ENCODE measurements around the gene GPRC5C. TPM values are rescaled to one million over a fixed set of nuclear protein-coding genes. Genes with fewer than 3 reads are reported as not detected.

Gene GPRC5C
- total and polyA plus RNA-seq, 4 donors: 34.2 to 195 (median 119) TPM

DNA sequence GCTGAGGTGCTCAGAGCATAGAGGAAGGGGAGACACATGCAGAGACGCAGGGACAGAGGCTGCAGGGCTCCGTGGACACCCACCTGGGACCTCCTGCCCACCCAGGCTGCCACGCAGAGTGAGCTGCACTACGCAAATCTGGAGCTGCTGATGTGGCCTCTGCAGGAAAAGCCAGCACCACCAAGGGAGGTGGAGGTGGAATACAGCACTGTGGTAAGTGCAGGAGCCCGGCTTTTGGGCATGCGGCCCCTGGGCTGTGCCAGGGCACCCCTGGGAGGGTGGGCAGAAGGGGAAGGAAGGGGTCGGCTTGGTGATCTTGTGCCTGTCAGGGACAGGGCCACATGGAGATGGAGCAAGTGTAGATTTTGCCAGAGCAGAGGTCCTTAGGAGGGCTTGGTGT is 49.7 kb downstream of the GPRC5C start:
- H3K4me1 ChIP-seq (ENCODE audit: control insufficient read depth in 4 of 4, insufficient read depth in 4 of 4, low read length in 3 of 4): no peaks in the 10 kb centered on the region
- no peak overlapping the region for H3K9ac ChIP-seq (ENCODE audit: low read depth in 1 of 2, low read length in 2 of 2)
- H3K36me3 ChIP-seq (ENCODE audit: control insufficient read depth in 4 of 4, insufficient read depth in 3 of 4, low read depth in 1 of 4, low read length in 3 of 4): no peaks in the 10 kb centered on the region
- H3K27me3 ChIP-seq (ENCODE audit: control insufficient read depth in 4 of 4, insufficient read depth in 4 of 4, low read length in 3 of 4): no peaks in the 10 kb centered on the region
- H3K9me3 ChIP-seq (ENCODE audit: control insufficient read depth in 4 of 4, low read length in 3 of 4): no peaks in the 10 kb centered on the region
- no peak for DNase-seq (ENCODE audit: low spot score)
- H3K27ac ChIP-seq (ENCODE audit: low read depth in 1 of 2, low read length in 2 of 2): no peak overlapping the region
- no peak overlapping the region for H3K4me3 ChIP-seq (ENCODE audit: low read depth in 1 of 3, low read length in 3 of 3)
- TF ChIP-seq FOXA2 (IDR thresholded peaks at IDR 0.05): no peak
- TF ChIP-seq, protein P1, sequence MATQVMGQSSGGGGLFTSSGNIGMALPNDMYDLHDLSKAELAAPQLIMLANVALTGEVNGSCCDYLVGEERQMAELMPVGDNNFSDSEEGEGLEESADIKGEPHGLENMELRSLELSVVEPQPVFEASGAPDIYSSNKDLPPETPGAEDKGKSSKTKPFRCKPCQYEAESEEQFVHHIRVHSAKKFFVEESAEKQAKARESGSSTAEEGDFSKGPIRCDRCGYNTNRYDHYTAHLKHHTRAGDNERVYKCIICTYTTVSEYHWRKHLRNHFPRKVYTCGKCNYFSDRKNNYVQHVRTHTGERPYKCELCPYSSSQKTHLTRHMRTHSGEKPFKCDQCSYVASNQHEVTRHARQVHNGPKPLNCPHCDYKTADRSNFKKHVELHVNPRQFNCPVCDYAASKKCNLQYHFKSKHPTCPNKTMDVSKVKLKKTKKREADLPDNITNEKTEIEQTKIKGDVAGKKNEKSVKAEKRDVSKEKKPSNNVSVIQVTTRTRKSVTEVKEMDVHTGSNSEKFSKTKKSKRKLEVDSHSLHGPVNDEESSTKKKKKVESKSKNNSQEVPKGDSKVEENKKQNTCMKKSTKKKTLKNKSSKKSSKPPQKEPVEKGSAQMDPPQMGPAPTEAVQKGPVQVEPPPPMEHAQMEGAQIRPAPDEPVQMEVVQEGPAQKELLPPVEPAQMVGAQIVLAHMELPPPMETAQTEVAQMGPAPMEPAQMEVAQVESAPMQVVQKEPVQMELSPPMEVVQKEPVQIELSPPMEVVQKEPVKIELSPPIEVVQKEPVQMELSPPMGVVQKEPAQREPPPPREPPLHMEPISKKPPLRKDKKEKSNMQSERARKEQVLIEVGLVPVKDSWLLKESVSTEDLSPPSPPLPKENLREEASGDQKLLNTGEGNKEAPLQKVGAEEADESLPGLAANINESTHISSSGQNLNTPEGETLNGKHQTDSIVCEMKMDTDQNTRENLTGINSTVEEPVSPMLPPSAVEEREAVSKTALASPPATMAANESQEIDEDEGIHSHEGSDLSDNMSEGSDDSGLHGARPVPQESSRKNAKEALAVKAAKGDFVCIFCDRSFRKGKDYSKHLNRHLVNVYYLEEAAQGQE (IDR thresholded peaks at IDR 0.05): no peak
- no peak for TF ChIP-seq YY1 (IDR thresholded peaks at IDR 0.05)
- TF ChIP-seq, protein P2, sequence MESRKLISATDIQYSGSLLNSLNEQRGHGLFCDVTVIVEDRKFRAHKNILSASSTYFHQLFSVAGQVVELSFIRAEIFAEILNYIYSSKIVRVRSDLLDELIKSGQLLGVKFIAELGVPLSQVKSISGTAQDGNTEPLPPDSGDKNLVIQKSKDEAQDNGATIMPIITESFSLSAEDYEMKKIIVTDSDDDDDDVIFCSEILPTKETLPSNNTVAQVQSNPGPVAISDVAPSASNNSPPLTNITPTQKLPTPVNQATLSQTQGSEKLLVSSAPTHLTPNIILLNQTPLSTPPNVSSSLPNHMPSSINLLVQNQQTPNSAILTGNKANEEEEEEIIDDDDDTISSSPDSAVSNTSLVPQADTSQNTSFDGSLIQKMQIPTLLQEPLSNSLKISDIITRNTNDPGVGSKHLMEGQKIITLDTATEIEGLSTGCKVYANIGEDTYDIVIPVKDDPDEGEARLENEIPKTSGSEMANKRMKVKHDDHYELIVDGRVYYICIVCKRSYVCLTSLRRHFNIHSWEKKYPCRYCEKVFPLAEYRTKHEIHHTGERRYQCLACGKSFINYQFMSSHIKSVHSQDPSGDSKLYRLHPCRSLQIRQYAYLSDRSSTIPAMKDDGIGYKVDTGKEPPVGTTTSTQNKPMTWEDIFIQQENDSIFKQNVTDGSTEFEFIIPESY (IDR thresholded peaks at IDR 0.05): no peak
- TF ChIP-seq, protein P3, sequence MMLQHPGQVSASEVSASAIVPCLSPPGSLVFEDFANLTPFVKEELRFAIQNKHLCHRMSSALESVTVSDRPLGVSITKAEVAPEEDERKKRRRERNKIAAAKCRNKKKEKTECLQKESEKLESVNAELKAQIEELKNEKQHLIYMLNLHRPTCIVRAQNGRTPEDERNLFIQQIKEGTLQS (IDR thresholded peaks at IDR 0.05): no peak
- TF ChIP-seq RAD21 (IDR thresholded peaks at IDR 0.05): no peak
- TF ChIP-seq TAF1 (conservative IDR thresholded peaks at IDR 0.05): no peak
- TF ChIP-seq GABPA (IDR thresholded peaks at IDR 0.05 in 1 of 2, conservative IDR thresholded peaks at IDR 0.05 in 1 of 2): no peak
- TF ChIP-seq EGR1 (IDR thresholded peaks at IDR 0.05; ENCODE audit: low read depth in 2 of 2): no peak
- 81% methylated on average over 7 of the region's 7 CpGs for WGBS

DNA sequence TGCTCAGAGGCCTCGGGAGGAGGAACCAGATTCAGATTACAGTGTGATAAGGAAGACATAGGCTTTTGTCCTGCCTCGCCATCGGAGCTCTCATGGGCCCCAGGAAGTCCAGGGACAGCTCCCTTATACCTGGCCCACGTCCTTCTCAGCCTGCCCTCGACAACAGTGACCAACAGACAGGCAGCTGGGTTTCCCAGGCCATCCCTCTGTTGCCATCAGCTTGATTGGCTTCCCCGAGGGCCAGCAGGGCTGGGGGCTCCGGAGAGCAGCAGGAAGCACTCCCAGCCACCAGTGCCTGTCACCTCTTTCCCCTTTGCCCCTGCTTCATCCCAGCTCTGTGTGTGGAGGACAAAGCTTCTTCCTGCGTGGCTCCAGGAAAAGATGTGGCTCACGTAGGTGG is 52.2 kb downstream of the GPRC5C start:
- H3K36me3 ChIP-seq (ENCODE audit: control insufficient read depth in 4 of 4, insufficient read depth in 3 of 4, low read depth in 1 of 4, low read length in 3 of 4): peaks cover 0 to 2% (median 0%) of the 10 kb centered on the region in 4 donors
- no peak overlapping the region for H3K4me3 ChIP-seq (ENCODE audit: low read depth in 1 of 3, low read length in 3 of 3)
- WGBS: 82% methylated on average over 9 of the region's 9 CpGs
- TF ChIP-seq, protein P3 (IDR thresholded peaks at IDR 0.05): no peak
- TF ChIP-seq SP1 (IDR thresholded peaks at IDR 0.05) (no peak), EGR1 (IDR thresholded peaks at IDR 0.05; ENCODE audit: low read depth in 2 of 2) (no peak), FOXA2 (IDR thresholded peaks at IDR 0.05) (no peak), FOXA1 (IDR thresholded peaks at IDR 0.05) (no peak), TAF1 (conservative IDR thresholded peaks at IDR 0.05) (no peak), HNF4A (conservative IDR thresholded peaks at IDR 0.05) (no peak), JUND (IDR thresholded peaks at IDR 0.05) (no peak), NR2F2 (IDR thresholded peaks at IDR 0.05) (no peak), YY1 (IDR thresholded peaks at IDR 0.05) (no peak), RXRA (IDR thresholded peaks at IDR 0.05) (no peak), HNF4G (IDR thresholded peaks at IDR 0.05) (no peak), RAD21 (IDR thresholded peaks at IDR 0.05) (no peak), GABPA (IDR thresholded peaks at IDR 0.05 in 1 of 2, conservative IDR thresholded peaks at IDR 0.05 in 1 of 2) (no peak)
- TF ChIP-seq, protein P4, sequence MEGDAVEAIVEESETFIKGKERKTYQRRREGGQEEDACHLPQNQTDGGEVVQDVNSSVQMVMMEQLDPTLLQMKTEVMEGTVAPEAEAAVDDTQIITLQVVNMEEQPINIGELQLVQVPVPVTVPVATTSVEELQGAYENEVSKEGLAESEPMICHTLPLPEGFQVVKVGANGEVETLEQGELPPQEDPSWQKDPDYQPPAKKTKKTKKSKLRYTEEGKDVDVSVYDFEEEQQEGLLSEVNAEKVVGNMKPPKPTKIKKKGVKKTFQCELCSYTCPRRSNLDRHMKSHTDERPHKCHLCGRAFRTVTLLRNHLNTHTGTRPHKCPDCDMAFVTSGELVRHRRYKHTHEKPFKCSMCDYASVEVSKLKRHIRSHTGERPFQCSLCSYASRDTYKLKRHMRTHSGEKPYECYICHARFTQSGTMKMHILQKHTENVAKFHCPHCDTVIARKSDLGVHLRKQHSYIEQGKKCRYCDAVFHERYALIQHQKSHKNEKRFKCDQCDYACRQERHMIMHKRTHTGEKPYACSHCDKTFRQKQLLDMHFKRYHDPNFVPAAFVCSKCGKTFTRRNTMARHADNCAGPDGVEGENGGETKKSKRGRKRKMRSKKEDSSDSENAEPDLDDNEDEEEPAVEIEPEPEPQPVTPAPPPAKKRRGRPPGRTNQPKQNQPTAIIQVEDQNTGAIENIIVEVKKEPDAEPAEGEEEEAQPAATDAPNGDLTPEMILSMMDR (IDR thresholded peaks at IDR 0.05; ENCODE audit: low read depth, low read length, missing input control): no peak
- TF ChIP-seq, protein P2 (IDR thresholded peaks at IDR 0.05): no peak
- TF ChIP-seq, protein P5, sequence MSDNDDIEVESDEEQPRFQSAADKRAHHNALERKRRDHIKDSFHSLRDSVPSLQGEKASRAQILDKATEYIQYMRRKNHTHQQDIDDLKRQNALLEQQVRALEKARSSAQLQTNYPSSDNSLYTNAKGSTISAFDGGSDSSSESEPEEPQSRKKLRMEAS (IDR thresholded peaks at IDR 0.05): no peak
- TF ChIP-seq, protein P1 (IDR thresholded peaks at IDR 0.05): no peak
- DNase-seq (ENCODE audit: low spot score): no peak
- H3K27me3 ChIP-seq (ENCODE audit: control insufficient read depth in 4 of 4, insufficient read depth in 4 of 4, low read length in 3 of 4): no peaks in the 10 kb centered on the region
- H3K27ac ChIP-seq (ENCODE audit: low read depth in 1 of 2, low read length in 2 of 2): no peak overlapping the region
- H3K9me3 ChIP-seq (ENCODE audit: control insufficient read depth in 4 of 4, low read length in 3 of 4): no peaks in the 10 kb centered on the region
- H3K4me1 ChIP-seq (ENCODE audit: control insufficient read depth in 4 of 4, insufficient read depth in 4 of 4, low read length in 3 of 4): no peaks in the 10 kb centered on the region
- no peak overlapping the region for H3K9ac ChIP-seq (ENCODE audit: low read depth in 1 of 2, low read length in 2 of 2)

All from liver (tissue), 9 donors.